ENCODE measurements around the gene RPL39L.

- TF ChIP-seq TAF1 (IDR thresholded peaks at IDR 0.05; ENCODE audit: low read depth) (no peak), USF1 (IDR thresholded peaks at IDR 0.05) (no peak), MAX (IDR thresholded peaks at IDR 0.05) (no peak), CEBPB (IDR thresholded peaks at IDR 0.05) (no peak), RAD21 (IDR thresholded peaks at IDR 0.05; ENCODE audit: low read depth) (no peak), REST (IDR thresholded peaks at IDR 0.05; ENCODE audit: low read depth) (no peak), EP300 (IDR thresholded peaks at IDR 0.05; ENCODE audit: borderline replicate concordance) (no peak), EGR1 (IDR thresholded peaks at IDR 0.05) (no peak), YY1 (IDR thresholded peaks at IDR 0.05; ENCODE audit: low read depth) (no peak), TCF12 (IDR thresholded peaks at IDR 0.05; ENCODE audit: low read depth) (no peak)
Observed at GRCh38 chr3:187085933-187086332, 53.4 kb downstream of the RPL39L start.
